ENCODE measurements around the gene SYTL2.
A peak's percentile ranks its signal among the peaks of the same experiment; 100 is the strongest.

The SYTL2 gene

DNA sequence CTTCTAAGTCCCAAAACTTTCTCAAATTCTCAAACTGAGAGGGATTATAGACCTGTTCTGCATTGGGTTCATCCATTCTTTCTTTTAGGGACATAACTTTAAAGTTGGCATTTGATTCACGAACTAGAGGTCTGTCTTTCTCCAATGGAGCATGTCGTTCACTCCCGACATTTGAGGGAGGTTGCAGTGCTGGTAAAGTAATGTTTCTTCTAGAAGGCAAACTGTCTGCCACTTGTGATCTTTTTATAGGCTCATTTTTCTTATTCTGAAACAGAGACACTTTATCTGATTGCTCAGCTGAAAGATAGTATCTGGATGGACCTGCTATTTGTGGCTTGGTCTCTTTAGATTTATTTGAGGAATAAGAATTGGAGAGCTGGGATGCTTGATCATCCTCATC lies 84.6 kb downstream of the SYTL2 start:
- no peak for DNase-seq

DNA sequence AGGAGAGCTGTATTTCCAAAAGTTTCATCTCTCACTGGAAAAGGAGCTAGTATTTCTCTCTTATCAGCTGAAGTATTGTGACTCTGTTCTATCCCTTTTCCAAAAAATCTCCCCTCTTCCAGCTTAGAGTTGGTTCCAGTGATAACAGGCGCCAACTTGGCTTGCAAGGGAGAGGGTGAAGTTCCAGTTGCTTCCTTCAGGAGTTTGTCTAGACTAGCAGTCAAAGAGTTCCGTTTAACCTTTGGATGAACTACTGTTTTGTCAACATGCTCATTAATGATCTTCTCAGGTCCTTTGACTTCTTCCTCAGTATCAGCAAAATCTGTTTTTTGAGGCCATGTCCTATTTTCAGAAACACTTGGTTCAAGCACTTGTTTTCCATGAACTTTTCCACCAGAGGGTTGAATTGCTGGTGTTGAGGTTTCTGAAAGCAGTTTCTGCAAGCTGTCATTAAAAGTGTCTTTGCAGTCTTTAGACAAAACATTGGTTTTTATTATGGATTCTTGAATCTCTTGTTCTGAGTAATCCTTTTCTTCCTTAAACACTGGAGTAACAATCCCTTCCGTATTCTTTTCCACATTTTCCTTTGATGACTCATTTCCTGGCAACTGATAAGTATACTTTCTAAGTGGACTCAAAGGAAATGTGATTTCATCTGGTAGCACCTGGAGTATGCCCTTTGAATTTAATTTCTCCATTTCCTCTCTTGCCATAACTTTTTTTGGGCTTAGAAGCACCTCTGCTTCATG lies 85.3 kb downstream of the SYTL2 start:
- no peak for DNase-seq

DNA sequence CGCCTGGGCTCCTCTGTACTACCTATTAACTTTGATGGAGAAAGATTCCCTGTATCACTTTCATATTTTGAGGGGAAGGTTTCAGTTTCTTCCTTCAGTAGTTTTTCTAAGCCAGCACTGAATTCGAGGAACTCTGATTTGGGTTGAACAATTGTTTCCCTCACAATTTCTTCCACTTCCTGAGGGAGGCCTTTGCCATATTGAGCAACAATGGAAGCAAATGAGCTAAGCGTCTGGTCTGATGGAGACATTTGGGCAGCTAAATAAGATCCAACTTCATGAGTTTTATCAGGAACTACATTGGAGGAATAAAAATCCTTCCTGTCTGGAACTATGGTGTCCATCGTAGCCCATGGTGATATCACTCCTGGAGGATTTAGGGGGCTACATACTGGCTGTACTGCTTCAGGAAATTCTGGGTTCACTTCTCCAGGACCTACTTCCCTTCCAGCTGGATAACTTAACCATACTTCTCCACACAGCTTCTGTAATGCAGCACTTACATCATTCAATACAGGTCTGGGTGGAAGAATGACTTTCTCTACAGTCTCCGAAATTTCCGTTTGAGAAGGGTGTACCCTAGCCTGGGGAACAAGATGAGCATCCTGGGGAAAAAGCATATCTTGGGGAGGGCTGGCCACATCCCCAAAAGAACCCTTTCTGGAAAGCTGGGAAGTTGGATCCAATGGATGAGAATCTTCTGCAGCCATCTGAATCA lies 86.0 kb downstream of the SYTL2 start:
- DNase-seq: no peak

DNA sequence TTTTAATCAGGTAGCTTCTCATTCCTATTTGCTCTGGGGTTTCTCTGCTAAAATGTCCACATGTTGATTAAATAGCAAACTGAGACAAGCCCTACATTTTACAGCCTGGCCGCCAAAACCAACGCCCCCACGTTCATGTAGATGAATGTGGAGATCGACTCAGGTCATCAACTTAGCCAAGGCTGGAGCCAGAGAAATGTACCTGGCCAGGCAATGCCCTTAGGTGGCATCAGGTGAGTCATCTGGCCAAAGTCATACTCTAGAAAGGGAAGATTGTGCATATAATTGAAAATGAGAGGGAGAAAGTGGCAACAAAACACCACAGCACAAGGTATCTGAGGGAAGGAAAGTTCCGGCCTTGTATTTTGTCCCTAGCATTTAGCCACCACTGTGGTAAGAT lies 87.9 kb downstream of the SYTL2 start:
- no peak for DNase-seq

DNA sequence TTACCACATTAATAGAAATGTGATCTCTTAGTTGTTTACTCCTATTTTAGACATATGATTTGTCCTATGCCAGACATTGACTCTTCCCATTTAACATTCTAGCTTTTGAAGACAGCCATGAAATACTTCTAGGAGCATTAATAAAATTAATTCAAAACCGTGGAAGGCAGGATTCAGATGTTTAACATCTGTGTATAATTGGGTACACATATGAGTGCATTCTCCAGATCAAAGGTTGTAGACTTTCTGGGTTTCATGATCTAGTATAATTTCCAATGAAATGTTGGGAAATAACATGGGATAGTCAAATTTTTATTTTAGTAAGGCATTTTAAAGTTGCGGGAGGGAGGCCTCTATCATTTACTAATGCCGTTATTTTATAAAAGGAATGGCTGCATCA lies 89.8 kb downstream of the SYTL2 start:
- DNase-seq: no peak

DNA sequence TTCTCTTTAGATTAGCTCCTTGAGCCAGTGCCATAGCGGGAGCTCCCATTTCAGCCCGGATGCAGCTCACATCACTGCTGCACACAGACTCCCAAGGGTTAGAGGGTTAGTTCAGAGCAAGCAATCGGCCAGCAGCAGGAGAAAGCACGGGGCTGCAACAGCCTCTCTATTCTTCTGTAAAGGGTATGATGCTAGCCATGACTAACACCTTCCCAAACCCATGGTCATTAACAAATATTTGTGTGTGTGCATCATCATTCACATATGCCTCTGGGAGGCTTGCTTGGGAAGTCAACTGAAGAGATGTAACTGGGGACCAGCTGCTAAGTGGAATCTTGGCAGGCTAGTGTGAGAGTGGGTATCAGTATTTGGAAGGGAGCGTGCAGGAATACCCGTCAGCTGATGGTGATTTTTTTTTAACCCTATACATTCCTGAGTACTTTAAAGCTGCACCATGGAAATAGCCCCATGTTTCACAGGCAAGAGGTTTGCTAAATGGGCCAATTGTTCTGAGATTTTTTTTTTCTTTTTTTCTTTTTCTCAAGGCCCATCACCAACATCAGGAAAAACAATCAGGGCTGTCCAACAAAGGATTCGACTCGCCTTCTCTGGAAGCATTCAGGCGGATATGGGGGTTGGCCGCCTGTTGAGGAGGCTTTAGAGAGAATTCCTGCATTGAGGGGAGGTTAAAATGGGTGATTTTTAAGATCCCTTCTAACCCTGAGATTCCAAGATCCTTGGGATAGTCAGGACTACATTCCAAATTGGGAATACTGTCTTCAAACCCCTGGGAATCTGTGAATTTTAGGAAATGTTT lies 91.7 kb downstream of the SYTL2 start:
- no peak for DNase-seq

DNA sequence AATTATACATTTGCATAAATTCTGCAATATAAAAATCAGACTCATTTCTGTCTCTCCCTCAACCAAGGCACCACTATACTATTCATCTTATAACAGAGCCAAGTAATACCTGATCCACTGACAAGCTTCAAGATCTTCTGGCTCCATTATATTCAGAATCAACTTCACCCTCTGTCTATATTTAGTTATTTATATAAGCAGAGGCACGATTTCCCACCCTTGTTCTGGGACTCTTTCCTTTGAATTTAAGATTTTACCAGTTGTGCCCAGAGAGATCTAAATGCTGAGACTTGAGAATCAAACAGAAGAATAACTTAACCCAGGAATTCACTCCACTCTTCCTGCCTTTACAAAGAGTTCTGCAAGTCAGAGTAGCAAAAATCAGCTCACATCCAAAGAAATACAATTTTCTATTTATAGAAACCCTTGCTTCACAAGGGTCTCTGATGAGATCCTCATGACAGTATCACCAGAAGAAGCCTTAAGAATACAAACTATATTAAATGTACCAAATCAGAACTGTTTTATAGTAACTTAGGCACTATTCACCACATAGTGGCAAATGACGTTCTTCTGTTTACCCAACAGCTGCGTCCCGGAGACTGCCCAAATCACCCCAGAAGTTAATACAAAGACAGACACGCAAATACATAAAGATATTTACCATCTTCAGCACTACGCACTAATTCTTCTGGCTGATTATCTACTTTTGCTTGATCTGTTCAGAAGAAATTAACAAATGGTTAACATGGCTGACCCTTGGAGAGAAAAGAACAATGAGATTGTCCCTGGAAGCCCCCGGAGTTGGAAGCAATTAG lies 92.6 kb downstream of the SYTL2 start:
- DNase-seq: no peak

DNA sequence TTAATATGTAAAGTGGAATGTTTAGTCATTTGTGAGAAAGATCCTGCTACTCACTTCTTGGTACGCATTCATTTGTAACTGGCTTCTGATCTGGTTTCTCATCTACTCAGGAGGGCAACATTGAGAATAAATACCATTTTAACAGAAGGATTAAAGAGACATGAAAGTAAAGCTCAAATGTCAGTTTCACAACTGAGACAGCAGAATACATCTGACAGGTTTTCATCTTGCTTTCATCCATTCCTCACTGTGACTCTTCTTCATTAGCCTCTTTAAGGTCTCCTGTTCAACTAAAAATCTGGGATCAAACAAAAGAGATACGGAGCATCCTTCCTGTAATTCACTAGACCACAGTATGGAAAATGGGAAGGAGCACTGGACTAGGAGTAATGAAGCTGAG lies 93.5 kb downstream of the SYTL2 start:
- no peak for DNase-seq

DNA sequence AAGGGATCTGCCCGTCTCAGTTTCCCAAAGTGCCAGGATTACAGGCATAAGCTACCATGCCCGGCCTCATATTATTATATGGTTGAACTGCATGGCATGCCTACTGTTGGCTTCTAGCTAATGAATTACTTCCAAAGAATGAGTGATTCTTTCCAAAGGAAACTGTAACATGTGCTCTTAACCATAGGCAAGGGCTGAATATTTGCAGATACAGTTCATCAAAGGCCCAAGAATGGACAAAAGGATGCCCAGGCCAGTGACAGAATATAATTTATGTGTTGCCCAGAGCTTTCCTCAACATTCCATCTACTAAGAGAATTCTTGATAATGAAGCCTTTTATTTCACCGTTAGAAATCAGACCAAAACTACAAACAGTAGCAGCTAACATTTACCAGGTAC lies 98.0 kb downstream of the SYTL2 start:
- no peak for DNase-seq

DNA sequence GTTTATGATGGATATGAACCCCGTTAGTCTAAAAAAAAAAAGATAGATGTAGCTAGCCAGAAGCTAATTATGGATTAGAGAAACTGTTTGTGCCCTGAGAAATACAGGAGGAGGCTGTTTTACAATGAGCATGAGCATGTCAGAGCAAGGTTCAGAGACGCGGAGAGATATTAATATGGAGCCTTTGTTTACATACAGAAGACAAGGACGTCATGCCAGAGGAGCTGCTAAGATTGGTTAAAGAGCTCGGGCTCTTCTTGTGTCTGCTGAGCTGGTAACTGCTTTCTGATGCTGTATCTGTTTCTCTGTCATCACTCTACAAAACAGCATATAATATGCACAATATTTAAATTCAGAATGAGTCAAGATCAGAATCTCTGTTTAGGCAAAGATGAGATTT lies 100.0 kb downstream of the SYTL2 start:
- no peak for DNase-seq

DNA sequence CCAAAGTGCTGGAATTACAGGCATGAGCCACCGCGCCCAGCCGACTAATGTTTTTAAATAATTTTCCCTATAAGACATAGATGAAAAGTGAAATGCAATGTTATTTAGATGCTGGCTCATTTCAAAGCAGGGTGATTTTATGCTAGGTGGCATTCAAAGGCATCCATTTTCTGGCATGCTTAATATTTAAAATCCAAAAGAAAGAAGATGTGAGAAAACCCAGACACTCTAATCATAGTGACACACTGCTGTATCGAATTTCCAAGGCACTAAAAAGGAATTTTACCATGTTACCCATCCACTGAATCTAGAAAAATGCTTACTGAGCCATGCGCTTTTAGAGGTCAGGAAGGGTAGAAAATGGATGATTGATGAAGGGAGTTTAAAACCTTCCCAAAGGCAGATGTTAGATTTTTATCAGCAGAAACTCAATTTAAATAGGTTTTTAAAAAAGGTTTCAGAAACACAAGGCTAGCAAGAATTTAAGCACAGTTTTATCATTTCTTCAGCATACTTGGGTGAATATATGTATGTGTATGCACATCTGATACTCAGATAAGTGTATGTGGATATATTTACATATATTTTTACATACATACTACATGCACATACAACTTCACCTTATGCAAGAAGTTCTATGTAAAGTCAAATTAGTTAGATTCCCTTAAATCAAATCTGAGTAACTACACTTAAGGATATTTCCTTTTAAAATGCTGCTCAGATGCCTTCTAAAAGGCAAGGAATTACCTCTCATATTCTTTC lies 100.8 kb downstream of the SYTL2 start:
- DNase-seq: no peak

DNA sequence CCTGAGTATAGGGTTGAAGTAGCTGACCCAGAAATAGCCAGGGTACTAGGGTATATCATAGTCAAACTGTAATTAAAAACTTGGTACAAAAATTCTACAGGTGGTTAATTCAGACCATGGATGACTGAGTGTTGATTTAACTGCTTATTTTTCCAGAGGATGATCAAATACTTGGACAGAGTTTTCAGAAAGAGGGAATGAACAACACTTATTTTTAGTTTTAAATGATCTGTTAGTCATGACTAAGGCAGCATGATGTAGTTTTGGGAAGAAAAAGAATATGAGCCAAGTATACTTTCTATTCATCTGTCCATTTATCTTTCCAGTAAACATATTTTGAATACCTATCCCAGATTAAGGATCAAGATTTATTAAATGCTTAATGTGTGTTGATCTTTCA lies 105.1 kb downstream of the SYTL2 start:
- DNase-seq: no peak

DNA sequence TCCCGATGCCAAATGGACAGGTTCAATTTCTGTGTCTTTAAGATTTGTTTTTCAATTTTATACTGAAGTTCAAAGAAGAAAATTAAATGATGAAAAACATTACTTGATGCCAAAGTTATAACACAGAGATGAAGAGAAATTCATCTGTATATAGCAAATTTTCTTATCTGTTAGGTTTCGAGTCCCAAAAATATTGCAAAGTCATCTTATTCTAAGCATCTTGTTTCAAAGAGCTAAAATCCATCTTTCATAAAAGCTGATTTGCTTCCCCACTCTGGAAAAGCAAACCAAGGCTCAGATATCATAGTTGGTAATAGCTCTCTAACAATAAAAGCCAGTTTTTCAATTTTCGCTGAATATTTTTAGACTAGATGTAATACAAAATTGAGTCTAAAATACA lies 106.0 kb downstream of the SYTL2 start:
- no peak for DNase-seq

DNA sequence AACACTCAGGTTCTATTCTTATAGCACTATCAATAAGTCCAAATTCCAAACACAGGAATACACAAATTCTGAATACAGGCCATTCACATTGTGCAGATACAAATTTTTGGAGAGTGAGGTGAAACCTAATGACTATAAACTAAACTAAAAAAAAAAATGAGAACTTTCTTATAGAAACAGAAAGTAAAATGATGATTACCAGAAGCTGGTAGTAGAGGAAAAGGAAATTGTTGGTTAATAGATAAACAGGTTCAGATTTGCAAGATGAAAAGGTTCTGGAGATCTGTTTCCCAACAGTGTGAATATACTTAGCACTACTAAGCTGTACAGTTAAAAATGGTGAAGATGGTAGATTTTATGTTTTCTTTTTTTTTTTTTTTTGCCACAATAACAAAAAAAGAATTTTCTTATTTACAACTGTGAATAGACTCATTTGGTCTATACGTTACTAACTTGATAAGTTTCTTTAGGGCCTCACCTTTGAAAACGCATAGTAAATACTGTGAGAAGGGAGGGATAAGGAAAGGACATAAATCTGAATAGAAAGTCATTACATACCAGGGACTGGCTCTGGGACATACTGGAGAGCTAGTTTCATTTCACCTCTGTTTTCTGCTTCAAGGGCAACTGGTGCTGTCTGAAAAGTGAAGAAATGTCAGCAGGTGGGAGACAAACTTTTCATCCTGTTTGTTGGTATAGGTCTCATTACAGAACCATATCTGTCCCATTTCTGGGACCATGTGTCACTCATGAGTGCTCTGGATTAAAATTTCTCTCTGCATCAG lies 110.8 kb downstream of the SYTL2 start:
- DNase-seq: no peak

DNA sequence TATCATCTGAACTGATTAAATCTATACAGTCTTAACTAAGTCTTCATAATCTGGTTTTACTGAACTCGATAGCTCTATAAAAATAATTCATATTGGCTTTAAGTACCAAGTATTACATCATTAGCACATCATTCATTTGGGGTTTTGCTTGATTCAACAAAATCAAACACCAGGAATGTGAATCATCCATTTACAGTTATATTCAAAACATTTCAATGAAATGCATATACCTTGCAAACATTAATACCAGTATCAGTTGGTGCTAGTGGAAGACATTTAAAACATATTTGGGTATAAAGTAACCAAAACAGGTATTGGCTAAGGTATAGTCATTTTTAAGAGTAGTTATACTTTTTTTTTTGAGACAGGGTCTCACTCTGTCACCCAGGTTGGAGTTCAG lies 112.7 kb downstream of the SYTL2 start:
- DNase-seq: no peak

DNA sequence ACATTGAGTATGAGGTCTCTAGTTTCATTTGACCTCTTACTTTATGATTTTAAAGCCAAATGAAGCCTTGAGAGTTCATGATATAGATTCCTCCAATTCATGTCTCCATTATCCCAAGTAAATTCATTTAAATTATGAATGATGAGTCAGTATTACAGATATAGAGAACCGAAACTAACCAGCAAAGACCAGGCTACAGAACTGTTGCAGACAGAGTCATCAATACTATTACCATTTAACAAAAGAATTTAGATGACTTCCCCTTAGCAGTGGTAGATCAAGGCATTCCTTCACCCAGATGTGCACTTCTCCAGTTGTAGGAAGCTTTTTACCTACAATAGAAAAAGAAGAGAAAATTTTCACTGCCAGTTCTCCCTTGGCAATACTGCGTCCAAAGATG lies 113.2 kb downstream of the SYTL2 start:
- DNase-seq: no peak

DNA sequence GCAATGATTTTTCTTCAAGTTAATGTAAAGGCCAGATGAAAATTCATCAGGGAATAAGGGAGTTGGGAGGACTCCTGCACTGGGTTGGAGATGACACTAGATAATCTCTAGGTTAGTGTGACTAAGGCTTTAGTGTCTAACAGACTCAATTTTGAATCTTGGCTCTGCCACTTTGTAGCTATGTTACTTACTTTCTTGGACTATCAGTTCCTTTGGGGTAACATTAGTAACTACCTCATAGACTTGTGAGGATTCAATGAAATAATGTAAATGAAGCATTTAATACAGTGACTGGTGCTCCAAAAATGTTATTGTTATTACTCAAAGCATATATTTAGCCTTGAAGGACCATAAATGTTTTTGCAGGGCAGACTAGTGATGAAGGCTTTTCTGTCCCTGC lies 115.4 kb downstream of the SYTL2 start:
- no peak for DNase-seq

DNA sequence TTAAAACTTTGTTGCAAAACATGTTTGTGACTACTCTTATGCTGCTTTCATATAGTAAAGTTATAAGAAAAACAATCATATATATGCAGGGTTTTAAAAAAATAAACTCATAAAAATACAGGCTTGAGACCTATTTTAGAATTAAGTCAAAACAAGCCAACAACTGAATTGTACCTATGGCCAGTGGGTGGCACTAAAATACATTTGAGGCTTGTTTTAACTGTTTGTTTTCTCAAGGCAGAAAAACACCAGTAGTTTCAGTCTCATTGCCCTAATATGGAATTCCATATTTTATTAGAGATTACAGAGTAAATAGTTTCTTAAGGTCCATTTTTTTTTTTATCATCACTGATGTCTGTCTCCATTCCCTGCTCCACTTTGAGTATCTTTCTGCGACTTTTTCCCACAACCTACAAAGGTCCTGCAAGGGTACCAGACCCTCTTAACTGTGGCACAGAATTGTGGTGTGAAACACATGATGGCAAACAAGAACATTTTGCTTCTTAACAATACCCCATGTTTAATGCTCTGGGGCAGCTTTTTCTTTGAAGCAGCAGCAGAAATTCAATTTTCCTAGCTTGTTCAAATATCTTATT lies 116.5 kb downstream of the SYTL2 start:
- DNase-seq: no peak

DNA sequence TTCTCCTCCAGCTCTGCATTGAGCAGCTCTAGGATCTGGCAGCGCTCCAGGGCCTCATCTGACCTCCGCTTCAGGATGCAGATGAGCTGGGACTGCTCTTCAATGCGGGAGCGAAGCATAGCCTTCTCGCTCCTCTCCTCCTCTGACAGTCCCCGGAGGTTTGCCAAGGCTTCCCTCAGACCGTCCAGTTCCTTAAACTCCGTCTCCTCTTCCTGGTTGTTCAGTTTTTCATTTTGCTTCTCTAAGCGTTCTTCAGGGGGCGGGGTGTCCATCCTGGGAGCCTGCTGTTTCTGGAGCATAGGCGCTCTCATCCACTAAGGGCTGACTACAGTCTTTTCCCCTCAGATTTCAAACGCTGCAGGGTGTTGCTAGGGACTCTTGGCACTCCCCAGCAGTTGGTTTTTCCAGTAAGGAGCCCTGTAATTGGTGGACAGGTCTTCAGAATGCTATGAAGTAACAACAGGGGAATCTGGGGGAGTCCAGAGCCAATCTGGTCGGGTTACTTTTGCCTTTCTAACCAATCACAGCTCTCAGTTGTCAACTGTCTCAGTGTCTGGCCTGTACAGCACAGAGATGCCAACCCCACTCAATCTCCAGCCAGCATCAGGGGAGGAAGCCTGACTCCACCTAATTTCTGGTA lies 125.0 kb downstream of the SYTL2 start, which contains the start of gene CCDC89:
Gene CCDC89 (minus strand): TSS at position 376 of the 640 bp plus-strand sequence. CDS start 65 bp downstream, at position 311.
- peak; percentile 58 for DNase-seq

DNA sequence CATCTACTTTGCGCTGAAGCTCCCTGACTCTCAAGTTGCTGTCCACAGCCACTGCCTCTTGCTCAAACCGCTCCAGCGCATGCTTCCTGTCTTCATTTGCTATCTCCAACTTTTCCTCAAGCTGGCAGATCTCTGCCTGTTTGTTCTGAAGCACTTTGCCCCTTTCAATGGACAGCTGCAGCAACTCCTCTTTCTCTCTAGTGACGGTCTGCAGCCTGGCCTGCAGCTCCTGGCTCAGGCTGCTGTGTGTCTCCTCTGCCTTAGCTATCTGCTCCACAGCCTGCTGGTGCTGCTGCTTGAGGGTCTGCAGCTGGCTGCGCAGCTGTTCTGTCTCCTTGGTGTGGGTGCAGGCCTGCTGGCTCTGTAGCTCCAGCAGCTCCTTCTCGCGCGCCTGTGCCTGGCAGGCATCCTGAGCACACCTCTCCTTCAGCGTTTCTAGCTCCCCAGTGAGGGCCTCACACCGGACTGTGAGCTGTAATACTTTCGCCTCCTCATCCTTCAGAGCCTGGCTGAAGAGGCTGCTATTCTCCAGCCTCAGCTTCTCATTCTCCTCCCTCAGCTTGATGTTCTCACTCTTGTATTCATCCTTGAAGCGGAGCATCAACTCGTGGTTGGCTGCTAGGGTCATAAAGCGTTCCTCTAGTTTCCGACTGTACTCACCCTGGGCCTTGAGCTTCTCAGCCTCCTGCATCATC lies 125.7 kb downstream of the SYTL2 start:
- DNase-seq: no peak
